ENCODE data around the gene MAP7.

The MAP7 gene

DNA sequence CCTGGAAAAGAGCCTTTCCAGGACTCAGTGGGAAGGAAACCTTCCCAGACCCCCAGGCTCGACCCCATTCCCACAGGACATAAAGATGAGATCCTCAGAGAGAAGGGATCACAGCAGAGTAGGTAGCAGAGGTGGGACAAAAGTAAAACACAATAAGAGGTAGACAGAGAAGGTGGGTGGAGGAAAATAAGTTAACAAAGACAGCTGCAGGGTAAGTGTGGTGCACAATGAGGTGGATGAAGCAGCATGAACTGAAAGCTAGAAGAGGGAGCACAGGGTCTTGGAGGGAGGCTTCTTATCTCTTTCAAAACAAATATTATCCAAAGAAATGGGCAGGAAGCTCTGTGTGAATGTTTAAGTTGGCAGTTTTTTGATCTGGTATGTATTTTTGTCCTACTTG is 14.0 kb upstream of the MAP7 start:
- DNase-seq (ENCODE audit: low read depth in 2 of 2), result no peak

DNA sequence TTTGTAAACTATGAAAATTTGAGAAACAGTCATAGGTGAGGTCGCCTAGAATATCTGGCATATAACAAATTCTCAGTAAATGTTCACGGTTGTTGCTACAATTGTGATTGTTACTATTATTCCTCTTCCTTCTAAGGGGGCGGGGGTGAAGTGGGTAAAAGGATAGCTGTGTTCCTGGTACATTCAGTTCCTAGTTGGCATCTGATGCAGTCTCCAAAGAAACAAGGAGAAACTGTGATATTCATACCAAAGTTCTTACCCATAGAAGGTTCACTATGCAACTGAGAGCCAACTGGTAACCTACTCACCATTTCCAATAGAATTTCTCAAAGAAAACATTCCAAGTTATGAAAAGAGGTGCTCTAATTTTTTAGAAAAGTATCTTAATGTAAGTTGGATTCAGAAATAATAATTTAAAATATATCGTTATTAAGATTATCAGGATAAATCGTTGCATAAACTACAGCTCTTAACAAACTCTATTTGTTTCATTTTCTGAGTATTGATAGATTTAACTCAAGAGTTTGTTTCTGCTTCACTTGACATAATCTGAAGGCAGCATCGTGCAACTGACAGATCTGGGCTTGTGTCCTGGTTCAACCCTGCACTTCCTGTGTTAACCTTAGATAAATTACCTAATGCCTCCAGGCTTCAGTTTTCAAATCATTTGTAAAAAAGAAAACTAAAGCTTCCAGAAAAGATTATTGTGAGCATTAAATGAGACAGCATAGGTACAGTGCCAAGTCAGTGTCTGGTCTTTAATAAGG is 13.3 kb upstream of the MAP7 start:
- no peak for DNase-seq (ENCODE audit: low read depth in 2 of 2)

DNA sequence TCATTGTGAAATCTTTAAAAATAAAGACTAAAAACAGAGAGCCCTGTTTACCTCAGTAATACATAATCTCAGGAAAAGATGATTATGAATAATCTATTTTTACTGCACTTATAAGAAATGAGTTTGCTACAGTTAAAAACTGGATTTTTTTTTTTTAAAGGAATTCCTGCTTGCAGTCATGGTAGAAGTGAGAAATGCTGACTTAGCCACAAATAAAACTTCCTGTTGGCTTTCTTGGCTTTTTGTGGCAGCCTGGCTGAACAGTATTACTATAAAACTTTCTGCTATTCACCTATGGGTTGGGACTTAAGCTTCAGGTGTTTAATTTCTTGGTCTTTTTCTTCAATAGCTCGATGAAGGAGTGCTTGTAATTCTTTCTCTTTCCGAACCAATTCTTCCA is 12.0 kb upstream of the MAP7 start:
- no peak for DNase-seq (ENCODE audit: low read depth in 2 of 2)

DNA sequence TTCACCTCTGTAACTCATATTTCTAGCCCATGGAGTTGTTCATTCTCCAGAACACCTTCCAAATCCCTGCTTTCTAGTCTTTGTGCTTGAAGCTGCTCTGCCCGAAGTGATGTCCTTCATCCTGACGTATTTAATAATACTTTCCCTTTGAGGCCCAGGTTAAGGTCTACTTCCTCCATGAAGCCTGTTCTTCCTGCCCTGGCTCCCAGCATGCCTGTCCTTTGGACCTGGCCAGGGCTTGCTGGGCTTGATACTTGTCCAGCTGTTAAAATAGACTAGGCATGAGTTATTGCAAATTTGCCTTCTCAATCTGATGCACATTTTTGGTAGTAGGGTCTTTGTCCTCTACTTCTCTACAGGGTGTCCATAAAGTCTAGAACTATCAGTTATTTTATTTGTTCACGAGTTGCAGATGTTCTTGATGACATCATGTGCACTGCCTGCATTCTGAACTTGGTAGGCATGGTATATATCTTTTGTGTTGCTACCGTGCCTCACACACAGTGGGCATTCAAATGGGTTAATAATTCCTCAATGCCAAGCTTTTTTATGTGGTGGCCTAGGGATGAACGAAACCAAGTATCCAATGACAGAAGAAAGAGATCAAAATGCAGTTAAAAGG is 3.1 kb upstream of the MAP7 start:
- no peak for DNase-seq (ENCODE audit: low read depth in 2 of 2)

DNA sequence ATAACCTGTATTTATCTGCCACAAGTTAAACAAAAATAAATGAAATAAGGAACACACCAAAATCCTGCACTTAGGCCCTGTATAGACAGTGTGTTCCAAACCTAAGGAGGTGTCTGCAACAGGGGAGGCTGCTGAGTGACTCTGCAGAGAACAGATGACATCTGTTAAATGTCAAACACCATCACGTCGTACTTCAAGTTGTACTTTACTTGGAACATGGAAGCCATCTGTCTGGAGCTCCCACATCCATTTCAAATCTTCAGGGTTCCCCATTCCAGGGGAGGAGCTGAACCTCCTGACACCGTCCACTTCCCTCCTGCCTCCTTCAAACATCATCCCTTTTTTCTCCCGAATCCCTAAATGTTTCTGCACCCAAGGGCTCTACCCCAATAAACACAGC is 1.8 kb upstream of the MAP7 start:
- DNase-seq (ENCODE audit: low read depth in 2 of 2), result no peak

DNA sequence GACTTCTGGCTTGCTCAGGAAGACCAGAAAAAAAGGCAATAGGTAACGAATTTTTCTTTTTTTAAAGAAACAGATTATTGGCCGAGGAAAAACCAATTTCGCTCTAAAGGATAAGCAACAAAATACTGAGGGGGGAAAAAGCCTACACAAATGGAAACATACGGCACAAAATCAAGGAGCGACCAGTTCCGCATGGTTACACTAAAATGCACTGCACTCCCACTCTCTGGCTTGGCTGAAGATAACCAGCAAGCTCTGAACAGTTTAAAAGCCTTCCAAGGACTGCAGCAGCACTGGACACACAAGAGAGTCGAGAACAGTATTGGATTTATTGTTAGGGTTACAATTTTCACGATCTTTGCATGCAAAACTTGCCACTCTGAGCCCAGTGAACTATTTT is 881 bp upstream of the MAP7 start:
- DNase-seq (ENCODE audit: low read depth in 2 of 2), result no peak

DNA sequence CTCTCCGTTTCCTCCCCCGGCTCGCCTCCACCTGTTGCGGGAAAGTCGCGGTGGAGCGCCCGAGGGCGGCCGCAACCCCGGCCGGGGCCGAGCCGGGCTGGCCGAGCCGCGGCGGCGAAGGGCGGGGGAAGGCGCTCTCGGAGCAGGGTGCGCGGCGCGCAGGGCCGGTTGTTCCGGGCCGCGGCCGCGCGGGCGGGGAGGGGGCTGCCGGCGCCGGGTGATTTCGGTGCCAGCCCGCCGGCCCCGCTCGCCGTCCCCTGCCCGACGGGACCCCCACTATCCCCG is 235 bp downstream of the MAP7 start:
- DNase-seq (ENCODE audit: low read depth in 2 of 2), result no peak

DNA sequence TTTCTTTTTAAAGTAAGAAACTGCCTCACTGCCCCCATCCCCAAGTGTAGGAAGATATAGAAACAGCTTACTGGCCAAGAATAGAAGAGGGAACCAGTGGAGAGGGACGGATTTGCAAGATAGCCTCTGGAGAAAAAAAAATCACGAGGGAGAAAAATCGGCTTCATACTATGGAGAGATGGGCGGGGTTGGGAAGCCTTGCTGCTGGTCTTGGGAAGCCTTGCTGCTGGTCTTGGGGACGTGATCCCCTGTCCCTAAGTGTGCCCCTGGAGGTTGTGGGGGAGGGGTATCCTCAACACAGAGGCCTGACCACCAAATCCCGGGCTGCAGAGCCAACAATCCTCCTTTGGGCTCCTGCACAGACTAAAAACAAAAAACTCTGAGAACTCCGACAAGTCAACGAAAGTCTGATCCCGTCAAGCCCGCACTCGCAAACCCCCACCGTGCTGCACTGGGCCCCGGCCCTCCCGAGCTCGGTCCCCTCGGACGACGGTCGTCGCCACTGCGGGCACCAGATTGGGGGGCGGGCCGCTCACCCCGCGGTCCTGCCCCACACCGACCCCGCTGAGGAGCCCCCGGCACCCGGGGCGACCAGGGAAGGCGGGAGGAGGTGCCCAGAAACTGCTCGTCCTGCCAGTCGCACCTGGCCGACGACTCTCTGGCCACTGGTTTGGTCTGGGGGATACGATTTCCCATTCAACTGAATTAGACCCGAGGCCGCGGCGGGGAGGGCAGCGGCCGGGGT is 750 bp downstream of the MAP7 start:
- DNase-seq (ENCODE audit: low read depth in 2 of 2), result no peak

DNA sequence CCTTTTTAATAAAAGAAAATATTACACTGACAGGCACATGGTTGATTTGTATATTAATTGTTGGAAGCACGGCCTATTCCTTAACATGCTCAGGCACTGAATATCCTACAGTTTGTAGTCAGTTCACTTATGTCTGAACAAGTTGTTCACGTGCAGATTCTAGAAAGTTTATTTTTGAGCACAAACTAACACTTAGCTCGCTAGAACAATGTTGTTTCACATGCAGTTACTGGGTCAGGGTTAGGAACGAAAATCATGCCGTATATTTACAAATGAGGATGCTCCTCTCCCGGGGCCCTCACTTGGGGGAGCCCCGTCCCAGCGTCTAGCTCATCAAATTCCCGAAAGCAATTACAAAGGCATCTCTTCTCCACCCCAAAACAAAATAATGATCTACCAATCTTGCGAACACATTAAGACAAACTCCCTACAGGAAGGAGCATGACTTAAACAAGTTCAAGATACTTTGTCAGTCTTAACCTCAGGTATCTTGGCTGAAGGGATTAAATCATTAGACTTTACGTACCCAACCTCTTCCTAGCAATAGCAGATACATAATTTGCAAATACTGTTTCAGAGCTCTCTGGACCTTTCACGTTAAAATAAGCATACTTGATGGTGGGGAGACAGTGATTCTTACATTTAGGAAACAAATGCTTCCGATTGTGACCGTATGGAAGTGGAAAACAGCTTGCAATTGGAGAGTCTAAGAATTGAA is 1.5 kb downstream of the MAP7 start:
- DNase-seq (ENCODE audit: low read depth in 2 of 2), result no peak

DNA sequence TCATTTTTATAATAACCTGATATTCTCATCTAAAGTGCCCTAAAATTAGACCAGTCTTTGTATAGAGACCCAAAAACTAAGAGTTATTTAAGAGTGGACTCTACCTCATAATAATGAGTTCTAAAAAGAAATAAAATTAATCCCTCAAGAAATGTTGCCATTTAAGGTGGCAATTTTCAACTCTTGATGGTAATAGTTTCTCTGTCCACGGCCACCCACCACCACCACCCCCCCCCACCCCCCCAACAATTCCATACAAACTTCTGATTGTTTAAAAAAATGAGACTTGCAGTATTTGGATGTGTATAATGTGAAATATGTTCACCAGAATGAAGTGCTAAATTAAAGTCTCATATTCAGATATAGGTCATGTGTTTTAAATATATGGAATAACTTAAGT is 2.4 kb downstream of the MAP7 start:
- DNase-seq (ENCODE audit: low read depth in 2 of 2), result no peak

DNA sequence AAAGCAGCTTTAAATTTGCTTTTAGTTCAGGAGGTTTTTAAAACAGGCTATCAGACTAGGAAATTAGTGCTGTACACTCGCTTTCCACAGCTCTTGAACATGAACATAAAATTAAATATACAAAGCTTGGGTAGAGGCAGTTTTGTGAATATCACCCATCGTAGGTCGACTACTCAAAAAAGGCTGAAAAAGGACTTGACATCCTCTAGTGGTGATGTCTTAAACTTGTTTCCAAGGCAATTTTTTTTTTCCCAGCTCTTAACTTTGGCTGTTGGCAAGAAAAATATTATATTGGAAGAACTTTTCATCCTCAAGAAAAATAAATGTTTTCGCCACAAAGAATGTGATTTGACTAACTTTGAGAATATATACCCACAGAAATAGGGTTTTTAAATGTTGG is 2.9 kb downstream of the MAP7 start:
- DNase-seq (ENCODE audit: low read depth in 2 of 2), result no peak

DNA sequence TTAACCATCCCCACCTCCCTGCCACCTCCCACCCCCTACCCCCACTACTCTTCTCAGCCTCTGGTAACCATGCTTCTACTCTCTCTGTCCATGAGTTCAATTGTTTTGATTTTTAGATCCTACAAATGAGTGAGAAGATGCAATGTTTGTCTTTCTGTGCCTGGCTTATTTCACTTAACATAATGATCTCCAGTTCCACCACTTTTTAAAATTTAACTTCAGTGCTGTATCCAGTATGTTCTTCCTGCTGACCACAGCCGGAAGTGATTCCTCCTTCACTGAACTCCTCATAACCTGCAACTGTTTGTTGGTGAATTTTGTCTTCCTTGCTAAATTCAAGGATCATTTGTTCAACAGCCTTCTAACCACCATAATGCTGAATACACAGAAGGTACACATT is 3.9 kb downstream of the MAP7 start:
- no peak for DNase-seq (ENCODE audit: low read depth in 2 of 2)

DNA sequence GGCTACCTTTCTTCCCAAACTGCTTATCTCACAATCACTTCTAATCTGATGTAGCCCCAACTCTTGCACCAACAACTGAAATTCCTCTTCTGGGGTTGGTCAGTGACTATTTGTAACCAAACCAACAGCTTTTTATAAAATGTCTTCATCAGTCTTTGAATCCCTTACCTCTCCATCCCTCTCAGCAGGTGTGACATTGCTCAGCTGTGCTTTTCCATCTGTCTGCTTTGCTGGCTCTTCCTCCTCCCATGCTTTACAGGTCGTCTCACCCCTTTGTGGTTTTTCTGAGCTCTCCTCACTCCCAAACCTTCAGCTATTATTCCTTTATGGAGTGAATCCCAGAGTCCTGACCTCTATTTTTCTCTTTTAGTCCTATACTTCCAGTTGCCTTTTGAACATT is 5.9 kb downstream of the MAP7 start:
- DNase-seq (ENCODE audit: low read depth in 2 of 2), result no peak

DNA sequence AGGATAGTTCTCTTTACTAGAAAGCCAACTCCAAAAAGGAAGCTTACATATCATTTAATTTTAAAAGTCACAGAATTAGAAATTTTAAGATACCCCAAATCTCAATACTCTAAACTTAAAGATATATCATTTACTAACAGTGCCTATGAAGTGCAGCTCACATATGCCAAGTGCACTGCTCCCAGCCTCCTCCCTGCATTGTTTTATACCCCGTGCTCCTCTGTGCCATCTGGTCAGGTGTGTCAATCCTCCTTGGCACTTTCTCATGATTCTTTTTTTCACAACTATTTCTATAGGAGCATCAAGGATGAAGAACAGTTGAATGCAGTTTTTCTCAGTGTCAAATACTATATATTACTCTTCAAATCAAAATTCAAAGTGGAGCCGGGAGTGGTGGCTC is 8.8 kb downstream of the MAP7 start:
- DNase-seq (ENCODE audit: low read depth in 2 of 2), result no peak

DNA sequence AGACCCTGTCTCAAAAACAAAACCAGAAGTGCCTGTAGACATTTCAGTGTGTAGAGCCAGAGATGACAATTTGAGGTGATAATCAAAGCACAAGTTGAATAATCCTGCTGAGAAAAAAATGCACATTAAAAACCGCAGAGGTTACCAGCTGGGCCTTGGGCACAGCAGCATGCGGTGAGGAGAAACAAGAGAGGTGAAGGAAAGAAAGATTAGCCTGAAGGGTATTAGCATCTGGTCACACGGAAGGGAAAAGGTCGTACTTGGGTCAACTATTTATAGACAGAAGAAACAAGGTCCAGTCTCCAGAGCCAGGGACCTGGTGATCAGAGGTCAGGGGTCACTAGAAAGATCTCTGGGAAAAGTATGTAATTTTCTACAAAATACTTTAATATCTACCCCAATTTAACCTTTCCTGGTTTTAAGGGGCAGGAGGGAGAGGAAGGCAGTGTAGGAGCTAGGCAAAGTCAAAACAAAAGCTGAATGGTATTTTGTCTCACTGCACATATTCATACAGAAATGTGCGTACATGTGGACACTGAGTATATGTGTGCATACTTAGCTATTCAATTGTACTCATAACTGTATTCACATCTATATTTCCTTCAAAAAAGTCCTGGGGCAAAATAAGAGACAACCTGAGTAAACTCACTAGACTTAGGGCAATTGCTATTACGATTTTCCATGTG is 10.1 kb downstream of the MAP7 start:
- DNase-seq (ENCODE audit: low read depth in 2 of 2), result no peak

DNA sequence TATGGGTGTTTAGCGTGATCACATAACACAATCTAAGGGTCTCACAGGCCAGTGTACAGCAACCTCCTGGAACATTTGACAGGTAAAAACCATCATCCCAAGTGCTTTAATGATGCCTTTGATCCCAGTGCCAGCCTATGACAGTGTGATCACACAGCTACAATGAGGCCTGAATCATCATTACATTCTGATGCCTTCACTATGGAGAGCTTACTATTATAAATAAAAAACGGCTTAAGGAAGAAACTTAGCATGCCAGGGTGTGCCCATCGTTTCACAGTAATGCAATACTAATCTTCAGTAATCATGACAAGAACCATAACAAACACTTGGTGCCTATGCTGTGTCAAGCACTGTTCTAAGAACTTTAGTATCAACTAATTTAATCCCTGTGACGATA is 11.4 kb downstream of the MAP7 start:
- DNase-seq (ENCODE audit: low read depth in 2 of 2), result no peak

DNA sequence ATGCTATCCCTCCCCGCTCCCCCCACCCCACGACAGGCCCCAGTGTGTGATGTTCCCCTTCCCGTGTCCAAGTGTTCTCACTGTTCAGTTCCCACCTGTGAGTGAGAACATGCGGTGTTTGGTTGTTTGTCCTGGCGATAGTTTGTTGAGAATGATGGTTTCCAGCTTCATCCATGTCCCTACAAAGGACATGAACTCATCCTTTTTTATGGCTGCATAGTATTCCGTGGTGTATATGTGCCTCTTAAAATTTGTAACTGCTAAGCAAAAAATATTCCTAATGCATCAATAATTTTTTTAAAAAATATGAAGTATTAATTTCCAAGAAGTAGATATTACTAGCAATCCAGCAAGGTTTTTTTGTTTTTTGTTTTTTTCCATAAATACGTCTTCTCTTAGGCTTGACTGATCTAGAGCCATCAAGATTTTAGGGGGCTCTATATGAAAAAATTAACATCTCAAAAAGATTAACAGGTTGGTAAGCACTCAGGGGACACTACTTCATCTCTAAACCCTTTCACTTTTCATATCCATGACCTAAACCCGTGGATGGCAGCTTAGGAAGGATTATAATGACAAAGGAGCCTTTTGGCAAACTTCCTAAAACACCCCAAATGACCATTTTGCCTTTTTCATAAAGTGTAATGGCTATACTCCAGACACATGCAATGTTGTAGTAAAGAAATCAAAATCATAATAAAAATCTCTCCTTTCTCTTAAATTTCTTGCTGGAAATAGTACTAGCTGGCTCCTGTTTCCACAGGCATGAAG is 14.2 kb downstream of the MAP7 start:
- DNase-seq (ENCODE audit: low read depth in 2 of 2), result no peak

DNA sequence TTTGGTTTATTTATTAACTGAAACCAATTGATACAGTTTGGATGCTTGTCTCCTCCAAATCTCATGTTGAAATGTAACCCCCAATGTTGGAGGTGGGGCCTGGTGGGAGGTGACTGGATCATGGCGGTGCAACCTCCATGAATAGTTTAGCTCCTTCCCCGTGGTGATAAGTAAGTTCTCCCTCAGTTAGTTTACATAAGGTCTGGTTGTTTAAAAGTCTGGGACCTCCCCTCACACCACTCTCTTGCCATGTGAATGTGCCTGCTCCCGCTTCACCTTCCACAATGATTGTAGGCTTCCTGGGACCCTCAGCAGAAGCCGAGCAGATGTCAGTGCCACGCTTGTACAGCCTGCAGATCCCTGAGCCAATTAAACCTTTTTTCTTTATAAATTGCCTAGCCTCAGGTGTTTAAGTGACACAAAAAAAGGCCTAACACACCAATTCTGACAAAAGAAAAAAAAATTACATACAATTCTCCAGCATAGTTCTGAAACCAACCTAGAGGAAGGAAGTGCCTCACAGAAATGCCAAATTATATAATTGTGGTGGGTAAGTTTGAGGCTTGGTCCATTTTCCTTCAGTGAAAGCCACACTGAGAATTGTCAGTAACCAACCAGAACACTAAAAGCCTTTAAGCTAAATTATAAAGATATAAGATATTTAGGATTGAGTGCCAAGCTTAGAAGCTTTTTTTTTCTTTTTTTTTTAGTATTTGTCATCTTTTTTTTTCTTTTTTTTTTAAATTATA is 15.0 kb downstream of the MAP7 start:
- no peak for DNase-seq (ENCODE audit: low read depth in 2 of 2)

DNA sequence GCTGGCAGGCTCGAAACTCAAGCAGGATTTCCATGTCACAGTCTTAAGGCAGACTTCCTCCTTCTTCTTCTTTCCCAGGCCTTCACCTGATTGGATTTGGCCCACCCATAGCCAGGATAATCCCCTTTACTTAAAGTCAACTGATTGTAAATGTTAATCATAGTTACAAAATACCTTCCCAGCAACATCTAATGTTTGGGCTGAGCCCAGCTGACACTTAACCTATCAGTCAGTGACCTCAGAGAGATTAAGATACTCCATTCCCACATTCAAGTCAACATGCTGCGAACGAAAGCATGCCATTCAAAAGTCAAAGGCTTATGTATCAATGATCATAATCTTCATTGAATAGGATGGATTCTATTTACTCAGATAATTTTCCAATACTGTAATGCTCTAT is 16.0 kb downstream of the MAP7 start:
- no peak for DNase-seq (ENCODE audit: low read depth in 2 of 2)

DNA sequence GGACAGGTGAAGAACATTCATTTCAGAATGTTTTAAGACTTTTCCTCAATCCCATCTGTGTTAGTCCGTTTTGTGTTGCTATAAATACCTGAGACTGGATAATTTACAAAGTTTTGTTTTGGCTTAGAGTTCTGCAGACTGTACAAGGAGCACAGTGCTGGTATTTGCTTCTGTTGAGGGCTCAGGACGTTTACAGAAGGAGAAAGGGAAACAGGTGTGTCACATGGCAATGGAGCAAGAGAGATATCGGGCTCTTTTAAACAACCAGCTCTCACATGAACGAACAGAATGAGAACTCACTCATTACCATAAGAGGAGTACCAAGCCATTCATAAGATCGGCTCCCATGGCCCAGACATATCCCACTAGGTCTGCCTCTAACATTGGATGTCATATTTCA is 16.7 kb downstream of the MAP7 start:
- no peak for DNase-seq (ENCODE audit: low read depth in 2 of 2)

DNA sequence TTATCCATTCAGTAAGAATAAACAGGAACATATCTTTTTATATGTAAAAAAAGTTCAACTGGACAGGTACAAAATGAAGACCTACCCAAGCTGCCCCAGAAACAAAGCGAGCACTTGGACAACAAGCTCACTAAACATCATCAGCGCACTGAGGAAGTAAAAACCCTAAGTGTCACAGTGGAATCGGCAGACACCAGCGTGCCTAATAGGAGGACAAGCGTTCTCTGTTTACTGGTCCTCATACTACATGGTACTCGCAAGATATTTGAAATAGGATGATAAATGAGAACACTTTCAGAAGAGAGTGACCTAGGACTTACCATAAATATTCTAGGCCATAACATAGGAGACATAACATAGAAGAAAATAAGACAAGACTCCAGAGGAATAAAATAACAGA is 18.2 kb downstream of the MAP7 start:
- no peak for DNase-seq (ENCODE audit: low read depth in 2 of 2)

Data from stimulated activated CD8-positive, alpha-beta memory T cell treated with anti-CD3 and anti-CD28 coated beads, Interleukin-2, amount 100 ng/mL, for 1 hour (primary cell).